GM19351 (cell line): ENCODE measurements around the gene ARL4A.

Source experiments
- ATAC-seq: cut with Tn5 transposase; IDR thresholded peaks from one replicate; pipeline ENCODE4 v1.9.1; 2021; ENCODE audit warnings: mild to moderate bottlenecking, moderate library complexity; ENCODE audit not compliant: unreplicated experiment

ARL4A gene

DNA sequence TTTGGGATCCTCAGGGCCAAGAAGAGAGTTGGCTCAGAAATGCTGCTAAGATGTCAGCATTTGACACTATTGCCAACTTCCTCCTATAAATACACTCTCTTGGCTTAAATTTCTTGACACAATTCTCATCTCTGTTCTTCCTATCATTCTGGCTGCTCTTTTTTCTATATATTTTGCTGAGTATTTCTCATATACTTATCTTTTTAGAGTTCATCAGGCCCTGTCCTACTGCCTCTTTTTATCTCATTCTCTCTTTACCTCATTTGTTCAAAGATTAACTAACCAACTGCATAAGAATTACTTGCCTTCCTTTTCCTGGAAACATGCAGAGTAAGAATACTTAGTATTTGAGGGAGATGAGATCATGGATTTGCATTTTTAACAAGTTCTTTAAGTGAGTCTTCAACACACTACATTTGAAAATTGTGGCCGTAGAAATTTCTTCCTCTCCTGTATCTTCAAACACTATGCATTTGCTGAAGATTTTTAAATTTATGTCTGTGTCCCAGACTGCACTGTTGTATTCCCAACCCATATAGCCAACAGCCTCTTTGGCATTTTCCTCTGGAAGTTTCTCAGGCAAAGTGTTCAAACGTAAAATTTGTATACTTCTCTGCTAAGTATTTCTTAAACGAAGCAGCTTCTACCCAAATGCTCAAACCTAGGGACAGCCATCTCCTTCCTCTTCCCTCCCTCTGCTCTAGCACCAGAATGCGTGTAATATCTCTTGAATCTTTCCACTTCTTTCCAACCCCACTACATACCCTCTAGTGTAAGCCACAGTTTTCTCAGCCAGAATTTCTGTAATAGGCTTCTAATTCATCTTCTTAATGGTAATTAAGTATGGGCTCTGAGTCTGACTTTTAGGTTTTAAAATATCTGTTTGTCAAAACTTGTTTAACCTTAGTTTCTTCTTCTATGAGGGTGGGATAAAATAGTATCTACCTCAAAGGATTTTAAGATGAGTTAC is 35.5 kb downstream of the ARL4A start:
- no peak for ATAC-seq

- ATAC-seq = no peak
These were observed 38.3 kb downstream of the ARL4A start for GRCh38 chr7:12725575-12726316.

- no peak for ATAC-seq
These were observed 39.5 kb downstream of the ARL4A start for GRCh38 chr7:12726908-12727307.

- no peak for ATAC-seq
These were observed 40.2 kb downstream of the ARL4A start for GRCh38 chr7:12727455-12728191.

- ATAC-seq = no peak
These were observed 40.7 kb downstream of the ARL4A start for GRCh38 chr7:12728192-12728538.

- ATAC-seq = no peak
These were observed 41.7 kb downstream of the ARL4A start for GRCh38 chr7:12729112-12729511.

GRCh38 chr7:12730523-12730922 is 43.1 kb downstream of the ARL4A start:
- ATAC-seq = no peak

- no peak for ATAC-seq
These were observed 43.8 kb downstream of the ARL4A start for GRCh38 chr7:12731214-12731656.

DNA sequence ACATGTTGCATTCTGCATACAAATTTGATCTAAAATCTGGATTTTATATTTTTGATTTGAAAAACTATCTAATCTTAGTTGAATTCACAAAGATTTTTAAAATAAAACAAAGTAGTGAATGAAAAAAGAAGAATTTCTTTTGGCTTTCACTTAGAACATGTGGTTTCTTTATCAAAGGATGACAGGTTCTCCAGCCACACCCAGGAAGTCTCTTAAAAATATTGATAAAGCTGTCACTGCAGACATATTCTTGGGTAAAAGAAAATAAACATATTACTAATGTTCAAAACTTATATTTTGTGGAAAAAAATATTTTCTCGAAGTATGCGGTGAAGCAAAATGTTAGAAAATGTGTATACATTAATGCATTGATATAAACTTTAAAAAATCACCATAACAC is 44.3 kb downstream of the ARL4A start:
- ATAC-seq = no peak

- ATAC-seq = no peak
These were observed 45.0 kb downstream of the ARL4A start for GRCh38 chr7:12732428-12732827.

DNA sequence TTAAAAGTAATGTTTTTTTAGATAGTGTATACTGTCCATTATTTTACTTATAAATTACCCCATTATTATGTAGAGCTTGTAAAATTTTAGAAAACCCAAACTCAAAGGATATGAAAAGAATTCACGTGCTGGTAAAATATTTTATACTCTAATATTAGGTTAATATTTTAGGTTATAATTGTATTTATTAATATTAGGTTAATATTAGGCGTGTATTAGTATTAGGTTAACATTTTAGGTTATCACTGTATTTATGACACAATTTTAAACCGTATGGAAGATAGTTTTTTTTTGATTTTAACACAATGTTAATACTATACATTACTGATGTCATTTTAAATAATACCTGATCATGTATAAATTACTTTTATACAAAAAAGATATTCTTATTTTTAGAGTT is 48.5 kb downstream of the ARL4A start:
- no peak for ATAC-seq

DNA sequence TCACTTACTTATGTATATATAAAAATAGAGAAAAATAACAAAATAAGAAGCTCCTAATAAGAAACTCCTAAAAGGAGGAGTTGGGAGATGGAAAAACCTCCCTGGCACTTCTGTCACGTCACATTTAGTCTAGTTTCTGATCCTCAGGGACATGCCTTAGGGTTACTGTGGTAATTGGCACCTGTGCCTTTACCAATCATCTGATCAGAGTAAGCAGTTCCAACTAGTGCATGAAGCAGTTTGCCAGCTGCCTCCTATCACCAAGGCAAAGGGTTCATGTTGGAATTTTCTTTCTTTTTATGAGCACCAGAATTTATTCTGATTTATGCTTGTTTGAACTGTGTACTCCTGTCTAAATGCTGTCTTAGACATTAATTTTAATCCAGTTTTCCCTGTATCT is 49.9 kb downstream of the ARL4A start:
- ATAC-seq = no peak

DNA sequence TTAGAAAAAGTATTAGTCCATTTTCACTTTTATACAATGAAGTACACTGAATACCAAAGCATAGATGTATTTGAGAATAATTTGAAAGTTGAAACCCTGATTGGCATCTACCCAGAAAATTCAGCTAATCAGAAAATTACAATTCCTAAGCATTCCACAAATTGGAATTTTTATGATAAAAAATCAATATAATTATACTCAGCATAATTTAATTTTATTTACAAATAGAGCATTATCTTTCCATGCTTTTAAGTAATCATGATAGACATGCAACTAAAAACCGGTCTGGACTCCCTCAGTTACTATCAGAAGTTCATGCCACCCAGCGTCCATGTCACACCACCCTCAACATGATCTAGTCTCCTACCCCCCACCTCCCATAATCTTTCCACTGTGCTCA is 50.4 kb downstream of the ARL4A start:
- no peak for ATAC-seq

DNA sequence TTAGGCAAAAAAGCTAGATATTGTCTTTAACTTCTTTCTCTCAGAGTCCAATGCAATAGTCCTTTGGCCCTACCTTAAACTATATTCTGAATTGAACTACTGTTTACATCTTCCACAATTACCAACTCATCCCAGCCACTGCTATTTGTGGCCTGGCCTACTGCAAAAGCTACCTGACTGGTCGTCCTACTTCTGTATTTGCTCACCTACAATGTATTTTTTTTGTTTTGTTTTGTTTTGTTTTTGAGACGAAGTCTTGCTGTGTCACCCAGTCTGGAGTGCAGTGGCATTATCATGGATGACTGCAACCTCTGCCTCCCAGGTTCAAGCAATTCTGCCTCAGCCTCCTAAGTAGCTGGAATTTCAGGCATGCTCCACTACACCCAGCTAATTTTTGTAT is 51.2 kb downstream of the ARL4A start:
- no peak for ATAC-seq
